Osteocyte (in vitro differentiated cells): ENCODE data around the gene DMD. TPM values are rescaled to one million over a fixed set of nuclear protein-coding genes. Genes with fewer than 3 reads are reported as not detected.
A peak's percentile ranks its signal among the peaks of the same experiment; 100 is the strongest.

Experiments
- DNase-seq: peaks from one replicate; pipeline ENCODE4 v3.0.0; 2021; ENCODE audit warnings: mixed read lengths; ENCODE audit not compliant: unreplicated experiment; ENCODE audit errors: extremely low spot score
- H3K27ac Mint-ChIP-seq: one replicate; pipeline ENCODE4 v1.8.0; 2021; ENCODE audit warnings: mild to moderate bottlenecking, mixed read lengths; ENCODE audit not compliant: unreplicated experiment
- H3K27me3 Mint-ChIP-seq: one replicate; pipeline ENCODE4 v1.8.0; 2021; ENCODE audit warnings: mixed read lengths; ENCODE audit not compliant: unreplicated experiment
- H3K36me3 Mint-ChIP-seq: one replicate; pipeline ENCODE4 v1.8.0; 2021; ENCODE audit warnings: mixed read lengths; ENCODE audit not compliant: unreplicated experiment
- H3K4me1 Mint-ChIP-seq: one replicate; pipeline ENCODE4 v1.8.0; 2021; ENCODE audit warnings: mixed read lengths; ENCODE audit not compliant: unreplicated experiment
- H3K4me3 Mint-ChIP-seq: one replicate; pipeline ENCODE4 v1.8.0; 2021; ENCODE audit warnings: mild to moderate bottlenecking, moderate library complexity, mixed read lengths; ENCODE audit not compliant: unreplicated experiment
- H3K9me3 Mint-ChIP-seq: one replicate; pipeline ENCODE4 v1.8.0; 2021; ENCODE audit warnings: mixed read lengths; ENCODE audit not compliant: unreplicated experiment
- CTCF ChIP-seq: fragments of 200-600 bp; sonication (generic); IDR thresholded peaks from 2 replicates; pipeline ENCODE4 v1.5.0; 2021; ENCODE audit warnings: antibody characterized with exemption, mild to moderate bottlenecking, moderate library complexity
- total RNA-seq: library from RNA; stranded (reverse); gene quantifications from 2 replicates; pipeline ENCODE4 v1.2.1, GENCODE V29; 2021

DMD gene
- total RNA-seq, 1 donor from 2014 or later: 317 TPM

GRCh38 chrX:31333165-31333831, 1878.1 kb downstream of the DMD start:
- H3K4me3 Mint-ChIP-seq: peak overlapping the region; percentile 4
- peak overlapping the region; percentile 90 for H3K27ac Mint-ChIP-seq
- peaks cover 64% of the 10 kb centered on the region for H3K4me1 Mint-ChIP-seq
- H3K9me3 Mint-ChIP-seq: peaks cover 10% of the 10 kb centered on the region
- no peak for DNase-seq
- H3K36me3 Mint-ChIP-seq: peaks cover 2% of the 10 kb centered on the region
- TF ChIP-seq CTCF: no peak
- no peaks in the 10 kb centered on the region for H3K27me3 Mint-ChIP-seq

- H3K9me3 Mint-ChIP-seq: peaks cover 10% of the 10 kb centered on the region
- H3K27me3 Mint-ChIP-seq: no peaks in the 10 kb centered on the region
- peaks cover 64% of the 10 kb centered on the region for H3K4me1 Mint-ChIP-seq
- no peak overlapping the region for H3K4me3 Mint-ChIP-seq
- peak overlapping the region; percentile 75 for H3K27ac Mint-ChIP-seq
- DNase-seq: no peak
- peaks cover 2% of the 10 kb centered on the region for H3K36me3 Mint-ChIP-seq
- TF ChIP-seq CTCF: no peak
These were observed 1879.4 kb downstream of the DMD start for GRCh38 chrX:31331928-31332327.

GRCh38 chrX:31331015-31331414, 1880.3 kb downstream of the DMD start:
- no peak for DNase-seq
- H3K36me3 Mint-ChIP-seq: peaks cover 2% of the 10 kb centered on the region
- H3K27me3 Mint-ChIP-seq: no peaks in the 10 kb centered on the region
- H3K4me3 Mint-ChIP-seq: no peak overlapping the region
- H3K9me3 Mint-ChIP-seq: peaks cover 10% of the 10 kb centered on the region
- peaks cover 67% of the 10 kb centered on the region for H3K4me1 Mint-ChIP-seq
- no peak overlapping the region for H3K27ac Mint-ChIP-seq
- TF ChIP-seq CTCF: no peak

DNA sequence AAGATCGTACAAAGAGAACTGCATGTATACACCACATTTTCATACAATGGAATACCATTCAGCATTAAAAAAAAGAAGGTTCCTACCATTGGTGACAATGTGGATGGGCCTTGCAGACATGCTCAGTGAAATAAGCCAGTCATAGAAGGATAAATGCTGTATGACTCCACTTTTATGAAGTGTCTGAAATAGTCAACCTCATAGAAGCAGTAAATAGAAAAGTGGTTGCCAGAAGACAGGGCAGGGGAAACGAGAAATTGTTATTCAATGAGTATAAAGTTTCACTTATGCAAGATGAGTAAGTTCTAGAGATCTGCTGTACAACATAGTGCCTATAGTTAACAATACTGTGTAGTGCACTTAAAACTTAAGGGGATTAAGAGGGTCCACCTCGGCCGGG, 1882.1 kb downstream of the DMD start:
- Mint-ChIP-seq H3K27ac (peak overlapping the region; percentile 46), H3K4me3 (no peak overlapping the region), H3K36me3 (no peaks in the 10 kb centered on the region), H3K4me1 (peaks cover 67% of the 10 kb centered on the region), H3K9me3 (peaks cover 10% of the 10 kb centered on the region), H3K27me3 (no peaks in the 10 kb centered on the region)
- no peak for TF ChIP-seq CTCF
- no peak for DNase-seq

GRCh38 chrX:31323658-31324057, 1887.7 kb downstream of the DMD start:
- Mint-ChIP-seq H3K27ac (peak overlapping the region; percentile 61), H3K9me3 (peaks cover 12% of the 10 kb centered on the region), H3K4me3 (no peak overlapping the region), H3K36me3 (peaks cover 3% of the 10 kb centered on the region), H3K4me1 (peaks cover 69% of the 10 kb centered on the region), H3K27me3 (no peaks in the 10 kb centered on the region)
- DNase-seq: no peak
- no peak for TF ChIP-seq CTCF
